ENCODE results near the gene MYOF.
"Not testable (repeated sequence)": the region's sequence is repeated elsewhere in the genome, so short reads cannot be mapped to it uniquely, and the experiment has no call there.

Gene MYOF

GRCh38 chr10:93293999-93294398, 188.1 kb downstream of the MYOF start:
- no peak for DNase-seq (ENCODE audit: low spot score)

- DNase-seq (ENCODE audit: low spot score), result no peak
These were observed 191.3 kb downstream of the MYOF start for GRCh38 chr10:93290661-93291354.

DNA sequence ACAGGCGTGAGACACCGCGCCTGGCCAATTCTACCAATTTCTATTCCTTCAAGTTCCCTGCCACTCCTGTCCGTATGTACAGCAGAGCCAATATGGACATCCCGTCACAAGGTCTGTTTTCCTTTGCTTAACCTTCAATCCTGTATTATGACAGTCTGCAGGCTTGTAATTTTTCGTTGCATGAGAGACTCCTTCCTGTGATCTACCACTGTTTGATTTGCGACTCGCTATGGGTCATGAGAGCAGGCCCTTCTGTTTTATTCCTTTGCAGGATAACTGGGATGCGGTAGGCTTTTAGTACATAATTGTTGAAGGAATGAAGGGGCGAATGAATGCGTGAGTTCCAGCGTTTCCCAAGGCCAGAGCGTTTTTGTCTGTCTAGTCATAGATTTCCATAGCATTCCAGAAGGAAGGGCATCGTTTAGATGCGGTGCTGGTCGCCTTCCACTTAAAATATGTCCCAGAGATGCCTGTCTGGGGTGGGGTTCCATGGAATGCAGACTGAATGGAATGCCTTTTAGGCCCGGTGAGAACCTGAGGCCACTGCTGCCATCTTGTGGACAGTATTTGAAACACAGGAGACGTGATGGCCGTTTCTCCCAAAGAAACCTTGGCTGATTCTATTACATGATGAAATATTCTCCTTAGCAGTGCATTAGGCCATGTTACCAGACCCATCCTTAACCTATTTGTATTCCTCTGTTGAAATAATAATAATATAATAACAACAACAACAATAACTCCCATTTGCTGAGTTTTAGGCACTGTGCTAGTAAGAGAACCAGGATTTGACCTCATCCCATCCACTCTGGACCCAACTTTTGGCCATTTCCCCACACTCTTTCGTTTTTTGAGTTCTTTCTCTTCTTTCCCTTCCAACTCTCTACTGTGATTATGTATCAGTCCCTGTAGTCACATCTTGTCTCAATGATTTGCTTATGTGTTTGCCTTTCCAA, 193.2 kb downstream of the MYOF start:
- peak; percentile 78 for DNase-seq (ENCODE audit: low spot score)

DNA sequence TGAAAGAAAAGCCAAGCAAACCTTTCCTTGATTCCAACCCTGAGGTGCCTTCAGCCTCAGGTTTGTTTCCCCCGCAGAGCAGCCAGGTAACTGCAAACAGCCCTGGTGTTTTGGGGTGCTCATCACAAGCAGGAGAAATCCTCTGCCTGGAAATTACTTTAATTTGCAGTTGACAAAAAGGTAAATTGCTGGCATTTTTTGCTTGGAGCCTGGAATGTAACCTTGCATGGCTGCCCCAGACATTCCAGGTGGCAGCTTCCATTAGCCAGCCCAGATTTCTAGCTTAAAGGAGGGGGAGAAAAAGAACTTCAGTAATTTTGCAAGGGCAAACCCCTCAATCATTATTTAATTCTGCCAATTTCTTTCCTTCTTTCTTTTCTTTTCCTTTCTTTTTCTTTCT, 194.4 kb downstream of the MYOF start:
- no peak for DNase-seq (ENCODE audit: low spot score)

GRCh38 chr10:93284246-93284645, 197.9 kb downstream of the MYOF start:
- not testable (repeated sequence) for DNase-seq (ENCODE audit: low spot score)

DNA sequence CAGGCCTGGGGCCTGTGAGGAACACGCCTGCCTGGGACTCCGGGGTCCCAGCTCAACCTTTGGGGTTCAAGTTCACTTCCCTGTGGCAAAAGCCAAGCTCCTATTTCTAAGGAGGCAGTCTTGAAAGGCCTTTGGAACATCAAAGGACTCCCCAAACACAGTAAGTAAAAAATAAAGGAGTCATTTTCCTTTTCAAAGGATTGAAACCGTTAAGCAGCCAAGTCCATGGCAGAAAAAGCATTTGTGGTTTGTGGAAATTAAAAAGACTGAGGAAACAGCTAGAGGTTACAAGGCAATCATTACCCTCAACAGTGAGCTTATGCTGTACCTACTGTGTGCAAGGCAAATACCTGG, 200.8 kb downstream of the MYOF start:
- no peak for DNase-seq (ENCODE audit: low spot score)

DNA sequence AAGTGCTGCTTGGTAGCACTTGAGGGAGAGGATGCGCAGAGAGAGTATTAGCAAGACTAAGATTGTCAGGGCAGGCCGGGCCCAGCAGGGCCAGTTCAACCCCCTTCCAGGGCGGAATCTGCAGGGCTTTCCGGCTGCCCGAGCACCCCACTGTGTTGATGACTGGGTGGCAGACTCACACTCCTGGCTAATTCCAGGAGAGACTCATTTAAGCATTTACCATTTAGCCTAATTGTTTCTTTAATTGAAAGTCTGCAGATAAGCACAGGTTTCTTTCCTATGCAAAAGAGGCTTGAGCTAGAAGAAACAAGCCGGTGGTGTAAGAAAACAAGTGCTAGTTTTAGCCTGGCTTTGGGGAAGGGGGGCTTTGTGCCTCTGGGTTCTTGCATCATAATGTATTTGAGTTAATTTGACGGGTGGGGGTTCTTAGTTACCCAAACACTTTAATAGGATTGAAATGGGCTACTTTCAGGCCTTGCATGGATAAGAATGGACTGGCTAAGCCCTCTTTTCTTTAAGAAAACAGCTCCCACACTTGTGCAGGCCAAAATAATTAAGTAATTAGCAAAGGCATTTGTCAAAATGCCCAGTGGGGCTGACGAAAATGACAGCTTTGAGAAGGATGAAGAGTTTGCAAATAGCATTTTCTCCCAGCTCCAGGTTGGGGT, 201.3 kb downstream of the MYOF start:
- DNase-seq (ENCODE audit: low spot score), result no peak

- no peak for DNase-seq (ENCODE audit: low spot score)
These were observed 201.9 kb downstream of the MYOF start for GRCh38 chr10:93280121-93280698.

DNA sequence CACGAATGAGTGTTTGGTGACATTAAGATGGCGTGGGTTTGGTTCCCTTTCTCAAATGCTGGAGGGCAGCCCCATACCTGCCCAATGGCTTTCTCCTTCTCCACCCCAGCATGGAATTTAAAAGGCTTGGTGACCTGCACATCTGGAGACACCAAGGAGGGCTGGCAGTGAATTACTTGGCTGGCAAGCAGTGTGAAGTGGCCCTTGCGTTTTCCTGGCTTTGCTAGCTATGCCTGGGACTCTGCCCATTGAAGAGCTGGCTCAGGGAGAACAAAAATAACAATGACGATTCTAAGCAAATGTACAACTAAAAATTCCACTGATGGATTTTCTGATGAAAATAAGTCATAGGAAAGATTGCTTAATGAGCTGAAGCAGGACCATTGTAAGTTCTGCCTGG, 204.8 kb downstream of the MYOF start:
- no peak for DNase-seq (ENCODE audit: low spot score)

- DNase-seq (ENCODE audit: low spot score), result no peak
These were observed 207.7 kb downstream of the MYOF start for GRCh38 chr10:93274419-93274818.

GRCh38 chr10:93272884-93273675, 209.1 kb downstream of the MYOF start:
- no peak for DNase-seq (ENCODE audit: low spot score)

GRCh38 chr10:93271347-93271746, 210.8 kb downstream of the MYOF start:
- no peak for DNase-seq (ENCODE audit: low spot score)

GRCh38 chr10:93269281-93269680, 212.9 kb downstream of the MYOF start:
- DNase-seq (ENCODE audit: low spot score), result no peak

DNA sequence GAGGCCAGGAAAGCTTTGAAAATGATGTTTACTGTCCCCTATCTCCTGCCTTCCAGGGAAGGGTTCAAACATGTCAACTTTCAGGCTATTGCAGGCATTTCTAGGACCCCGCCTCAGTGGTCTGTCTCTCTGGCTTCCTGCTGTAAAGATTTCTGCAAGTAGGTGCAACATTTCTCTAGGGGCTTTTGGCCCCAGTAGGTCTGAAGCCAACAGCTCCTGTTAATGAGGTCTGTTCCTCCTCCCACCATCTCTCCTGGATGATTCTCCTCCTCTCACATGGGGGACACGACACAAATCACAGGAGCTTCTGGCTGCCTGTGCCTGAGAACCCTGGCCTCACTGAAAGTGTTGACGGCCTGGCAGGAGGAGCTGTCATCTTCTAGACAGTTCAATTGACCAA, 214.1 kb downstream of the MYOF start:
- no peak for DNase-seq (ENCODE audit: low spot score)

DNA sequence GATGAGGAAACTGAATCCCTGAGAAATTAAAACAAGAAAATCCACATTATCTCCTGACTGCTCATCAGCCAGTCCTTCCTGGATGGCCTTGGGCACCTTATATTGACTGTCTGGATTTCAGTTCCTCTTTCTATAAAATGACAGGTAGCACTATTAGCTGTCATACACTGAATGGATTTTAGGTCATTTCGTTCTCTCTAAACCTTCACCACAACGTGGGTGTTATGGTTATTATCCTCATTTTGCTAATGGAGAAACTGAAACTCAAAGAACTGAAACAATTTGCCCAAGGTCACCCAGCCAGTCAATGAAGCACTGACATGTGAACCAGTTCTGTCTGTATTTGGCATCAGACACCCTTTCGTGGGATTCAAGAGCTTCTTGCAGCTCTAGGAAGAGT, 214.6 kb downstream of the MYOF start:
- no peak for DNase-seq (ENCODE audit: low spot score)

DNA sequence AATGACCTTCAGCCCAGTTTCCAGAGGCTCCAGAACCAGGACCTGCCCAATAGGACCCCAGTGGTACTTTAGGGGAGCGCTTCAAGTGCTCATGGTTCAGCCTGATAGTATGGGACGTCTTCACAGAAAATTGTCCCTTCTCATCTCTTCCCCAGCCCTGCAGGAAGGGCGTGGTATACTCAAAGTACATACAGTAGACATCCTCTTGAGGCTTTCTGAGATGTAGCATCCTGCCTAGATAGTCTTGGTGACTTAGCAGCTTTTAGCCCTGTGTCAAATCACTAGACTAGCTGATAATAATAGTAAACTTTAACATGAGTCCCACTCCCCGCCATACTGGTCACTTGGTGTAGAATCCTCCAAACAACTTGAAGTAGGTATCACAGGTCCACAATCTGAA, 215.3 kb downstream of the MYOF start:
- no peak for DNase-seq (ENCODE audit: low spot score)

GRCh38 chr10:93261961-93262610, 220.0 kb downstream of the MYOF start:
- no peak for DNase-seq (ENCODE audit: low spot score)

DNA sequence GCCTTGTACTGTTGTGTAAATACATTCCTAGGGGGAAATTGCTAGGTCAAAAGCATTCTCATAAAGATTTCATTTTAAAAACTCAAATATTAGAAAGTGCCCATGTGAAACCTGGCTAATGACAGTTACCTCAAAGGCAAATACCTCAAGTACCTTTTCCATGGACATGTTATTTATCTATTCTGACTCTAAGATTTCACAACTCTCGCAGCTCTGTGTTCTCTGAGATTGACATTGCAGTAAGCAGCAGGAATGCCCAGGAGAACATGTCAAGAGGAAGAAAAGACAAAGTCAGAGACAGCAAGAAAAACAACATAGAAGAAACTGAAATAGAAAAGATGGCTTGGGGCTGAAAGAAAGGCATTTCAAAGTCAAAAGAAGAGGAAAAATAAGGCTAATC, 221.0 kb downstream of the MYOF start:
- no peak for DNase-seq (ENCODE audit: low spot score)

- no peak for DNase-seq (ENCODE audit: low spot score)
These were observed 223.0 kb downstream of the MYOF start for GRCh38 chr10:93259126-93259525.

Measured in Ammon's horn (tissue), 1 donor.